ENCODE results near the gene NPAS3.

NPAS3 gene

DNA sequence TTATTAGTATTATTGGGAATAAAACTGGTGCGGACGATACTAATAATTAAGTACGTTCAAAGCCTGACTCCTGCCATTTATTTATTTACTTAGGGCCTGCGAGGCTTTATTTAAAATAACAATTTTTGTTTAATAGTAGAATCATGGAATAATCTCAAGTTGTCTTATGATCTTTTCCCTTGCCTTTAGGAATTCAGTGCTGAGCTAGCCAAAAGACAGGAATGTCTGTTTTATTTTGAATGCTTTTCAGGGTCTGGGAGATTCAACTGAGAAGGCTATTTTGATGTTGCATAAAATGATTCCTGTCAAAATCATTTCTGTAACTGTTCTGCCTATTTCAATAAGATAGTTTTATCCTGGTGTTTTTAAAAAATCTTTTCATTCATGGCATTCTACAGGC lies 522.4 kb downstream of the NPAS3 start:
- Histone ChIP-seq H3K4me3 (replicated peaks; ENCODE audit: insufficient read depth, low read length) (no peak overlapping the region), H3K27me3 (ENCODE audit: insufficient read depth, poor library complexity, severe bottlenecking) (no peaks in the 10 kb centered on the region), H3K27ac (replicated peaks) (no peak overlapping the region)
- no peak for TF ChIP-seq SPI1 (IDR thresholded peaks at IDR 0.05; ENCODE audit: borderline replicate concordance, low read depth)
- no peak for TF ChIP-seq POLR2AphosphoS5 (IDR thresholded peaks at IDR 0.05; ENCODE audit: low read depth)
- TF ChIP-seq, protein P1, sequence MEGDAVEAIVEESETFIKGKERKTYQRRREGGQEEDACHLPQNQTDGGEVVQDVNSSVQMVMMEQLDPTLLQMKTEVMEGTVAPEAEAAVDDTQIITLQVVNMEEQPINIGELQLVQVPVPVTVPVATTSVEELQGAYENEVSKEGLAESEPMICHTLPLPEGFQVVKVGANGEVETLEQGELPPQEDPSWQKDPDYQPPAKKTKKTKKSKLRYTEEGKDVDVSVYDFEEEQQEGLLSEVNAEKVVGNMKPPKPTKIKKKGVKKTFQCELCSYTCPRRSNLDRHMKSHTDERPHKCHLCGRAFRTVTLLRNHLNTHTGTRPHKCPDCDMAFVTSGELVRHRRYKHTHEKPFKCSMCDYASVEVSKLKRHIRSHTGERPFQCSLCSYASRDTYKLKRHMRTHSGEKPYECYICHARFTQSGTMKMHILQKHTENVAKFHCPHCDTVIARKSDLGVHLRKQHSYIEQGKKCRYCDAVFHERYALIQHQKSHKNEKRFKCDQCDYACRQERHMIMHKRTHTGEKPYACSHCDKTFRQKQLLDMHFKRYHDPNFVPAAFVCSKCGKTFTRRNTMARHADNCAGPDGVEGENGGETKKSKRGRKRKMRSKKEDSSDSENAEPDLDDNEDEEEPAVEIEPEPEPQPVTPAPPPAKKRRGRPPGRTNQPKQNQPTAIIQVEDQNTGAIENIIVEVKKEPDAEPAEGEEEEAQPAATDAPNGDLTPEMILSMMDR (IDR thresholded peaks at IDR 0.05; ENCODE audit: insufficient read depth, low read length) = no peak
- TF ChIP-seq, protein P2, sequence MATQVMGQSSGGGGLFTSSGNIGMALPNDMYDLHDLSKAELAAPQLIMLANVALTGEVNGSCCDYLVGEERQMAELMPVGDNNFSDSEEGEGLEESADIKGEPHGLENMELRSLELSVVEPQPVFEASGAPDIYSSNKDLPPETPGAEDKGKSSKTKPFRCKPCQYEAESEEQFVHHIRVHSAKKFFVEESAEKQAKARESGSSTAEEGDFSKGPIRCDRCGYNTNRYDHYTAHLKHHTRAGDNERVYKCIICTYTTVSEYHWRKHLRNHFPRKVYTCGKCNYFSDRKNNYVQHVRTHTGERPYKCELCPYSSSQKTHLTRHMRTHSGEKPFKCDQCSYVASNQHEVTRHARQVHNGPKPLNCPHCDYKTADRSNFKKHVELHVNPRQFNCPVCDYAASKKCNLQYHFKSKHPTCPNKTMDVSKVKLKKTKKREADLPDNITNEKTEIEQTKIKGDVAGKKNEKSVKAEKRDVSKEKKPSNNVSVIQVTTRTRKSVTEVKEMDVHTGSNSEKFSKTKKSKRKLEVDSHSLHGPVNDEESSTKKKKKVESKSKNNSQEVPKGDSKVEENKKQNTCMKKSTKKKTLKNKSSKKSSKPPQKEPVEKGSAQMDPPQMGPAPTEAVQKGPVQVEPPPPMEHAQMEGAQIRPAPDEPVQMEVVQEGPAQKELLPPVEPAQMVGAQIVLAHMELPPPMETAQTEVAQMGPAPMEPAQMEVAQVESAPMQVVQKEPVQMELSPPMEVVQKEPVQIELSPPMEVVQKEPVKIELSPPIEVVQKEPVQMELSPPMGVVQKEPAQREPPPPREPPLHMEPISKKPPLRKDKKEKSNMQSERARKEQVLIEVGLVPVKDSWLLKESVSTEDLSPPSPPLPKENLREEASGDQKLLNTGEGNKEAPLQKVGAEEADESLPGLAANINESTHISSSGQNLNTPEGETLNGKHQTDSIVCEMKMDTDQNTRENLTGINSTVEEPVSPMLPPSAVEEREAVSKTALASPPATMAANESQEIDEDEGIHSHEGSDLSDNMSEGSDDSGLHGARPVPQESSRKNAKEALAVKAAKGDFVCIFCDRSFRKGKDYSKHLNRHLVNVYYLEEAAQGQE (IDR thresholded peaks at IDR 0.05; ENCODE audit: insufficient replicate concordance, low read depth) = no peak
- TF ChIP-seq GABPA (IDR thresholded peaks at IDR 0.05; ENCODE audit: low read depth) = no peak
- DNase-seq (ENCODE audit: low read depth in 1 of 2, low spot score in 1 of 2) = no peak

DNA sequence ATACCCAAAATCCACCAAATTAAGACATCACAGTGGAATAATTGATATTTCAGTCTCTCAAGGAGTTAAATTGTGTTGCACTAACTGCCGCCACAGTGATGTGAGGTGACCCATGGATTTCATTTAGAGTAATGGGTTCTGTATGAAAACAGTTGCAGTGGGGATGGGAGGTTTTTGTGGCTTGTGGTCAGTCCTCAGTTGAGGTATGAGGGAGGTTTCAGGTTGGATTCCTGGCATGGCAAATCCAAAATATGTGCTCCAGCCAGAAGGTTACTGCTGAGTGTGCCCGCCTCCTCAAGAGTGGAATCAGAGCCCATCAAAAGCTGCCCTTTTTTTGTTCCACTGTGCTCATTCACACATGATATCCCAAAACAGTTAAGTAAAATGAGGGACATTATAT lies 525.1 kb downstream of the NPAS3 start:
- H3K27me3 ChIP-seq (ENCODE audit: insufficient read depth, poor library complexity, severe bottlenecking) = no peaks in the 10 kb centered on the region
- H3K4me3 ChIP-seq (replicated peaks; ENCODE audit: insufficient read depth, low read length) = no peak overlapping the region
- no peak for DNase-seq (ENCODE audit: low read depth in 1 of 2, low spot score in 1 of 2)
- H3K27ac ChIP-seq (replicated peaks) = no peak overlapping the region
- TF ChIP-seq GABPA (IDR thresholded peaks at IDR 0.05; ENCODE audit: low read depth) = no peak
- TF ChIP-seq, protein P2 (IDR thresholded peaks at IDR 0.05; ENCODE audit: insufficient replicate concordance, low read depth) = no peak
- TF ChIP-seq SPI1 (IDR thresholded peaks at IDR 0.05; ENCODE audit: borderline replicate concordance, low read depth) = no peak
- no peak for TF ChIP-seq POLR2AphosphoS5 (IDR thresholded peaks at IDR 0.05; ENCODE audit: low read depth)
- TF ChIP-seq, protein P1 (IDR thresholded peaks at IDR 0.05; ENCODE audit: insufficient read depth, low read length) = no peak

DNA sequence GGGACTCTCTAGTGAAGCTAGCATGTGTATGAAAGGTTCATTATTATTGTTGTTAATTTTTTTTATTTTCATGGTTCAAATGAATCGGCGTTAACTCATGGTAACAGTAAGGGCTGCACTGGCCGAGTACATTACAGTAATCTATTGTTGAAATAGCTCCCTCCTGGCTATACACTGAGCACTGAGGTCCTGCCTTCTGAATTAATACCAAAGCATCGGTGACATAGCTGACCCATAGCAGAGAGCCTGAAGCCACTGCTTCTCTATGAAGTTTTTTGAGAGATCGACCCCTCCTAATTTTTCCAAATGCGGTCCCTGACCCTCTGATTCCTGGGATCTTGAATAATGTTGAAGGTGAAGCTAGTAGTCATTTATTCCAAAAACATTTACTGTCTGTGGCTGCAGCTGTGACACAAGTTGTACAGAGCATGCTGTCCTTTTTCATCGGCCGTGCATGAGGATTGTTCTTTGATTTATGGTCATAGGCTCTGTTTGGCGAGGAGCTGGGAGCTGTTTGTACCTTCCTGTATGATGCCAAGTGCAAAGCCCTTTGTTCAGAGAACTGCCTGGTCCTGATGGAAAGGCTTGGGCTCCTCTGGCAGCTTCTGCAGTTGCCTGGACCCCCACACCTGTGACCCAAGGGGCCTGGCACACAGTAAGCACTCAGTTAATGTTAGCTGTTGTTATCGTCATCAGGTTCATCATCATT lies 525.7 kb downstream of the NPAS3 start:
- H3K4me3 ChIP-seq (replicated peaks; ENCODE audit: insufficient read depth, low read length) = no peak overlapping the region
- no peak for DNase-seq (ENCODE audit: low read depth in 1 of 2, low spot score in 1 of 2)
- TF ChIP-seq, protein P1 (IDR thresholded peaks at IDR 0.05; ENCODE audit: insufficient read depth, low read length) = no peak
- no peak for TF ChIP-seq POLR2AphosphoS5 (IDR thresholded peaks at IDR 0.05; ENCODE audit: low read depth)
- TF ChIP-seq, protein P2 (IDR thresholded peaks at IDR 0.05; ENCODE audit: insufficient replicate concordance, low read depth) = no peak
- TF ChIP-seq SPI1 (IDR thresholded peaks at IDR 0.05; ENCODE audit: borderline replicate concordance, low read depth) = no peak
- no peak for TF ChIP-seq GABPA (IDR thresholded peaks at IDR 0.05; ENCODE audit: low read depth)
- H3K27me3 ChIP-seq (ENCODE audit: insufficient read depth, poor library complexity, severe bottlenecking) = no peaks in the 10 kb centered on the region
- H3K27ac ChIP-seq (replicated peaks) = no peak overlapping the region

Data from HL-60 (cell line).